GM12878 (cell line): ENCODE measurements around the gene NAT8L. TPM values are rescaled to one million over a fixed set of nuclear protein-coding genes. Genes with fewer than 3 reads are reported as not detected.

Source experiments
- ATAC-seq: fragments of 200-7000 bp; cut with Tn5 transposase; 3 replicates; pipeline ENCODE4 v1.9.1; 2020; ENCODE audit warnings: mild to moderate bottlenecking, moderate library complexity
- BruUV-seq: library from RNA; stranded (reverse); fragments of 400-500 nt; replicated peaks from 2 replicates; lab custom pipeline; 2021; lab: Mats Ljungman, UMichigan
- CTCF ChIA-PET: fragments of 300-600 bp; sonication (Branson Sonifier 250); formaldehyde crosslinking; extraction: SDS; loops from one replicate; lab custom pipeline; 2021; ENCODE audit warnings: inconsistent platforms; lab: Yijun Ruan, JAX
- POLR2A ChIA-PET: fragments of 350-600 bp; formaldehyde crosslinking; extraction: SDS; loops from one replicate; lab custom pipeline; 2021; ENCODE audit warnings: inconsistent platforms; lab: Charles Lee
- RAD21 ChIA-PET: fragments of 300-600 bp; sonication (Branson Sonifier 250); formaldehyde crosslinking; loops from one replicate; lab custom pipeline; 2023; ENCODE audit warnings: antibody characterized with exemption; ENCODE audit not compliant: unreplicated experiment; lab: Charles Lee
- SMC1A ChIA-PET: fragments of 300-600 bp; sonication (Branson Sonifier 250); formaldehyde crosslinking; loops from one replicate; lab custom pipeline; 2023; ENCODE audit not compliant: unreplicated experiment, uncharacterized antibody; lab: Charles Lee
- DNase-seq: peaks from one replicate; pipeline ENCODE4 v3.0.0-alpha.2; 2011; ENCODE audit warnings: low read depth, low spot score
- FAIRE-seq: peaks from 3 replicates; lab custom pipeline; 2011; peaks lifted over from hg19 to GRCh38; lab: Jason Lieb, UNC
- H2AFZ ChIP-seq: 2 replicates; pipeline ENCODE4 v1.6.0; 2011; ENCODE audit warnings: low read depth, low read length, control low read depth; ENCODE audit not compliant: control insufficient read depth
- H3K27ac ChIP-seq: 2 replicates; pipeline ENCODE4 v1.5.1; 2011; ENCODE audit warnings: control low read depth; ENCODE audit not compliant: control insufficient read depth, insufficient read depth
- H3K27me3 ChIP-seq, 2 experiments: replicated peaks in 1 of 2; 2 replicates each; pipeline versions ENCODE4 v1.6.0 to v1.6.1; 2011; ENCODE audit warnings: low read length in 1 of 2; ENCODE audit not compliant: control insufficient read depth in 2 of 2, insufficient read depth in 2 of 2
- H3K36me3 ChIP-seq, 2 experiments: 2 replicates each; pipeline ENCODE4 v1.5.1; 2011; ENCODE audit warnings: low read length in 1 of 2; ENCODE audit not compliant: control insufficient read depth in 2 of 2, insufficient read depth in 2 of 2
- H3K4me1 ChIP-seq: 2 replicates; pipeline ENCODE4 v1.6.1; 2011; ENCODE audit warnings: mild to moderate bottlenecking, low read length, moderate library complexity, mixed read lengths; ENCODE audit not compliant: control insufficient read depth, insufficient read depth
- H3K4me2 ChIP-seq: 2 replicates; pipeline ENCODE4 v1.6.0; 2011; ENCODE audit warnings: control low read depth; ENCODE audit not compliant: control insufficient read depth, insufficient read depth
- H3K4me3 ChIP-seq: fragments of 200-600 bp; sonication (generic); 2 replicates; pipeline ENCODE4 v1.5.1; 2016
- H3K79me2 ChIP-seq: 2 replicates; pipeline ENCODE4 v1.6.0; 2011; ENCODE audit warnings: low read length; ENCODE audit not compliant: control insufficient read depth, insufficient read depth
- H3K9ac ChIP-seq: 2 replicates; pipeline ENCODE4 v1.8.0; 2011; ENCODE audit warnings: low read length, control low read depth, mixed read lengths; ENCODE audit not compliant: control insufficient read depth, insufficient read depth
- H3K9me3 ChIP-seq: replicated peaks from 3 replicates; pipeline ENCODE4 v1.5.1; 2011; ENCODE audit warnings: mild to moderate bottlenecking, low read length; ENCODE audit not compliant: control insufficient read depth, insufficient read depth
- H4K20me1 ChIP-seq: 2 replicates; pipeline ENCODE4 v1.6.0; 2011; ENCODE audit not compliant: control insufficient read depth, insufficient read depth
- IKZF2 ChIP-seq, 2 experiments: fragments of 450-650 bp; IDR thresholded peaks; 2 replicates each; pipeline ENCODE4 v1.6.1; 2017; ENCODE audit warnings: mild to moderate bottlenecking in 2 of 2, moderate library complexity in 2 of 2
- IRF4 ChIP-seq: IDR thresholded peaks from 2 replicates; pipeline ENCODE4 v1.6.1; 2011; ENCODE audit warnings: low read depth, low read length
- JUND ChIP-seq: IDR thresholded peaks from 2 replicates; pipeline ENCODE4 v1.6.1; 2012; ENCODE audit warnings: low read depth, mild to moderate bottlenecking, low read length, improper control_type of control experiment, moderate library complexity
- KLF5 ChIP-seq: fragments of 450-650 bp; IDR thresholded peaks from 2 replicates; pipeline ENCODE4 v1.6.1; 2014; ENCODE audit warnings: mild to moderate bottlenecking; ENCODE audit not compliant: partially characterized antibody
- MEF2A ChIP-seq: IDR thresholded peaks from 2 replicates; pipeline ENCODE4 v1.6.1; 2011; ENCODE audit warnings: low read depth, mild to moderate bottlenecking, low read length, moderate library complexity; ENCODE audit not compliant: insufficient read depth
- MYC ChIP-seq: IDR thresholded peaks from 2 replicates; pipeline ENCODE4 v1.6.1; 2011; ENCODE audit warnings: mild to moderate bottlenecking, low read length, moderate library complexity, inconsistent platforms; ENCODE audit not compliant: insufficient read depth, insufficient replicate concordance, insufficient read length, severe bottlenecking
- NBN ChIP-seq: fragments of 450-650 bp; IDR thresholded peaks from 2 replicates; pipeline ENCODE4 v1.6.1; 2016
- NFYA ChIP-seq: IDR thresholded peaks from 2 replicates; pipeline ENCODE4 v1.6.1; 2011; ENCODE audit warnings: low read depth, mild to moderate bottlenecking, low read length, improper control_type of control experiment, borderline replicate concordance
- PAX5 ChIP-seq: IDR thresholded peaks from 2 replicates; pipeline ENCODE4 v1.6.1; 2011; ENCODE audit warnings: low read depth, low read length, borderline replicate concordance
- RAD51 ChIP-seq: fragments of 450-650 bp; IDR thresholded peaks from 2 replicates; pipeline ENCODE4 v1.6.1; 2016; ENCODE audit warnings: moderate library complexity, mild to moderate bottlenecking, inconsistent platforms
- RCOR1 ChIP-seq: conservative IDR thresholded peaks from 2 replicates; pipeline ENCODE4 v1.6.1; 2012; ENCODE audit warnings: low read depth, low read length, improper control_type of control experiment
- RELA ChIP-seq: fragments of 450-650 bp; IDR thresholded peaks from 2 replicates; pipeline ENCODE4 v1.8.0; 2014; ENCODE audit warnings: borderline replicate concordance; ENCODE audit not compliant: partially characterized antibody
- SMAD1 ChIP-seq: fragments of 450-650 bp; IDR thresholded peaks from 2 replicates; pipeline ENCODE4 v1.6.1; 2018; ENCODE audit warnings: mild to moderate bottlenecking, low read depth; ENCODE audit not compliant: partially characterized antibody
- SREBF1 ChIP-seq: IDR thresholded peaks from 2 replicates; pipeline ENCODE4 v1.6.1; 2012; ENCODE audit warnings: mild to moderate bottlenecking, low read length
- TARDBP ChIP-seq: IDR thresholded peaks from 2 replicates; pipeline ENCODE4 v1.6.1; 2016; ENCODE audit warnings: borderline replicate concordance
- TCF7 ChIP-seq: IDR thresholded peaks from 2 replicates; pipeline ENCODE4 v1.6.1; 2014; ENCODE audit warnings: antibody characterized with exemption, borderline replicate concordance
- USF2 ChIP-seq: IDR thresholded peaks from 2 replicates; pipeline ENCODE4 v1.6.1; 2011; ENCODE audit warnings: low read depth, low read length, improper control_type of control experiment, borderline replicate concordance
- ZBED1 ChIP-seq: IDR thresholded peaks from 2 replicates; pipeline ENCODE4 v1.6.1; 2016; ENCODE audit warnings: borderline replicate concordance
- ZNF217 ChIP-seq: fragments of 450-650 bp; IDR thresholded peaks from 2 replicates; pipeline ENCODE4 v1.6.1; 2017; ENCODE audit warnings: antibody characterized with exemption, mild to moderate bottlenecking
- ZNF384 ChIP-seq: IDR thresholded peaks from 2 replicates; pipeline ENCODE4 v1.6.1; 2012; ENCODE audit warnings: low read depth, mild to moderate bottlenecking, low read length, improper control_type of control experiment, borderline replicate concordance
- ZNF687 ChIP-seq: fragments of 450-650 bp; IDR thresholded peaks from 2 replicates; pipeline ENCODE4 v1.6.1; 2017; ENCODE audit warnings: mild to moderate bottlenecking, moderate library complexity
- WGBS: methylation state at CpG from one replicate; pipeline ENCODE4 v1.1.6; 2016; ENCODE audit warnings: low lambda C conversion rate; ENCODE audit not compliant: insufficient replicate concordance, insufficient coverage; ENCODE audit errors: missing lambda C conversion rate; 5-methylcytosine and 5-hydroxymethylcytosine counted together
- in situ Hi-C: fragments of 300-500 bp; cut with MboI; formaldehyde crosslinking; loops from 9 replicates; pipeline ENCODE4 v1.14.3; 2018; ENCODE audit warnings: mixed read lengths
- intact Hi-C: fragments of 100-400 bp; cut with micrococcal nuclease; formaldehyde crosslinking; loops from one replicate; pipeline ENCODE4 v1.14.2; 2022; ENCODE audit not compliant: unreplicated experiment
- polyA plus RNA-seq, 11 experiments: library from polyadenylated mRNA; depleted of rRNA in 4 of 11; unstranded in 6 of 11; stranded (reverse) in 5 of 11; fragments of >200 nt; fragmentation: Nextera tagmentation in 4 of 11; fragmentation: Illumina TruSeq in 1 of 11; extraction: Ambion mirVana in 4 of 11; extraction: Trizol in 1 of 11; gene quantifications; 1 replicate in 1 of 11; 2 replicates in 10 of 11; pipeline versions ENCODE4 v1.2.1 to v1.2.3, GENCODE V29; 2011 to 2016; ENCODE audit warnings: inconsistent platforms in 2 of 11, missing spikeins in 2 of 11, low read depth in 1 of 11
- total RNA-seq, 4 experiments: library from RNA; depleted of rRNA in 3 of 4; stranded (reverse); fragments of >200 nt in 3 of 4; fragmentation: Illumina TruSeq in 1 of 4; extraction: Trizol in 1 of 4; gene quantifications; 2 replicates each; pipeline versions ENCODE4 v1.2.1 to v1.2.3, GENCODE V29; 2013 to 2021

NAT8L gene
- total and polyA plus RNA-seq, 10 of the 15 experiments (the other 5 are each of a cell fraction or from before 2014, with no cell fraction given), result 0.01 to 0.31 (median 0.11) TPM; not detected in 5

DNA sequence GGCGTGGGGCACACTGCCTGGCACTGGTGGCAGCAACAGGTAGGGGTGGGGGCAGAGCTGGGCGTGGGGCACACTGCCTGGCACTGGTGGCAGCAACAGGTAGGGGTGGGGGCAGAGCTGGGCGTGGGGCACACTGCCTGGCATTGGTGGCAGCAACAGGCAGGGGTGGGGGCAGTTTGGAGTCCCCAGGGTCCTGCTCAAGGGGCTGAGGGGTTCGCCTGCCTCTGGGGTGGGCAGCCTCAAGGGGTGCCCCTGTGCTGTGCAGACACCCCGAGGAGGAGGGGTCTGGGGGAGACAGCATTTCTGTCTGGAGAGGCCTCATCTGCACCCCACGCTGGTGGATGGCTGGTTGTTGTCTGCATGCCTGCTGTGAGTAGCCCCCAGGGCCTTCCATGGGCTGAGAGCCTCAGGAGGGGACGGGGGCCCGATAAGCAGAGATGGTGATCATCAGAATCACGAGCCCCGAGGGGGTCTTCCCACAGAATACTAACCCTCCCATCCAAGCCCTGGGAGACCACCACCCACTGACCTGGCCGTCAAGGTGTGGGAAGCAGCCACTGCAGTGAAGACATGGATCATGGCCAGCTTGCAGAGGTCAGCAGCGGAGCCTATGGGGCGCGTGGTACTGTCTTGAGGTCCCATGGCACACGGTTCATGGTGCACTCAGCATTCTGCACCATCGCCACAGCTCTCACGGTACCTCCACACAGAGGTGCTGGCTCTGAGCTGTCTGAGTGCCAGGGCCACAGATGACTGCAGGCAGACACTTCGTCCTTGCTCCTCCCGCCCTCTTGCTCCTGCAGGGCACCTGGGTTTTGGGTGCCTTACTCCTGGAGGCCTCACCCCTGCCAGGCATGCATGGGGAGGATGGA is 21.5 kb downstream of the NAT8L start (continued):
- no peak for TF ChIP-seq ZNF217
- TF ChIP-seq TCF7, result no peak
- no peak for TF ChIP-seq RELA
- TF ChIP-seq MEF2A, result no peak
- no peak for TF ChIP-seq ZNF384

DNA sequence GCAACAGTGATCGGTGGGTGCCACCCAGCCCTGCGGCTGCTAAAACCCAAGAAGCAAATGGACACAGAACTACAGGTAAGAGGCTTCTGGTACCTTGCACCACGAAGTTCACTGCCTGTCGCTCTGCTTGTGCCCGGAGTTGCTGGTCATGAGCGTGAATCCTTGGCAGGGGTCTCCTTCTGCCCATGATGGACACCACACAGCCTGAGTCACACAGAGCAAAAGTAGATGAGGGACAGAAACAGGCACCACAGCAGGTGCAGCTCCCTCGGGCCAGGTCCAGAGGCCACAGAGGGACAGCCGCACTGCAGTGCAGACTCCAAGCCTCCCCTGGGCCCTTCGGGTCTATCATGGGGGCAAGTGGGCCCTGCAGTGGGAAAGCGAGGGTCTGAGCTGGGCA is 22.4 kb downstream of the NAT8L start:
- peaks cover 3% of the 10 kb centered on the region for H3K4me1 ChIP-seq
- no peak overlapping the region for H3K4me2 ChIP-seq
- DNase-seq, result no peak
- no TSS peak for BruUV-seq
- peaks cover 0 to 2% of the 10 kb centered on the region in 2 experiments; a peak in 2 of 4 replicates for H3K27me3 ChIP-seq
- no peaks in the 10 kb centered on the region for H4K20me1 ChIP-seq
- no peak overlapping the region for H3K27ac ChIP-seq
- in situ Hi-C loops, result no loop called here
- no peak overlapping the region for H2AFZ ChIP-seq
- POLR2A ChIA-PET, result no interaction called here
- RAD21 ChIA-PET, result no interaction called here
- no peak for ATAC-seq
- no peaks in the 10 kb centered on the region for H3K9me3 ChIP-seq
- CTCF ChIA-PET, result no interaction called here
- intact Hi-C loops, result no loop called here
- no peak overlapping the region for H3K4me3 ChIP-seq
- no peak overlapping the region for H3K9ac ChIP-seq
- WGBS, result 57% methylated on average over 10 of the region's 10 CpGs
- no peak for FAIRE-seq
- no peaks in the 10 kb centered on the region for H3K36me3 ChIP-seq
- SMC1A ChIA-PET, result no interaction called here
- no peaks in the 10 kb centered on the region for H3K79me2 ChIP-seq
- no peak for TF ChIP-seq USF2
- no peak for TF ChIP-seq MYC
- no peak for TF ChIP-seq IRF4
- TF ChIP-seq TARDBP, result no peak
- no peak for TF ChIP-seq SMAD1
- no peak for TF ChIP-seq ZNF687
- TF ChIP-seq RAD51, result no peak
- no peak for TF ChIP-seq SREBF1
- no peak for TF ChIP-seq NFYA
- no peak for TF ChIP-seq JUND
- no peak for TF ChIP-seq PAX5
- no peak for TF ChIP-seq IKZF2 (IDR thresholded peaks at IDR 0.05)
- TF ChIP-seq ZBED1, result no peak
- TF ChIP-seq RCOR1, result no peak
- TF ChIP-seq KLF5, result no peak
- no peak for TF ChIP-seq NBN
